HG02798 (cell line): Measurements from ENCODE around the gene FFAR1.

ENCODE experiments used
- ATAC-seq: cut with Tn5 transposase; IDR thresholded peaks from one replicate; pipeline ENCODE4 v1.9.1; 2021; ENCODE audit warnings: mild to moderate bottlenecking; ENCODE audit not compliant: unreplicated experiment, poor library complexity

FFAR1 gene

GRCh38 chr19:35341006-35341405 is 6.7 kb upstream of the FFAR1 start:
- no peak for ATAC-seq

- no peak for ATAC-seq
These were observed 6.0 kb upstream of the FFAR1 start for GRCh38 chr19:35341565-35342225.

GRCh38 chr19:35342430-35342829 is 5.3 kb upstream of the FFAR1 start:
- ATAC-seq, result no peak

- ATAC-seq, result no peak
These were observed 3.1 kb upstream of the FFAR1 start for GRCh38 chr19:35344511-35345031.

- no peak for ATAC-seq
These were observed 2.0 kb upstream of the FFAR1 start for GRCh38 chr19:35345671-35346111.

GRCh38 chr19:35346193-35347052 is 1.3 kb upstream of the FFAR1 start:
- ATAC-seq, result peak; percentile 36

- no peak for ATAC-seq
These were observed 212 bp downstream of the FFAR1 start for GRCh38 chr19:35347930-35348298.

- ATAC-seq, result no peak
These were observed 1.4 kb downstream of the FFAR1 start for GRCh38 chr19:35348911-35349611.

- no peak for ATAC-seq
These were observed 2.2 kb downstream of the FFAR1 start for GRCh38 chr19:35349614-35350521.

- no peak for ATAC-seq
These were observed 2.9 kb downstream of the FFAR1 start for GRCh38 chr19:35350591-35350990.

- ATAC-seq, result no peak
These were observed 3.9 kb downstream of the FFAR1 start for GRCh38 chr19:35351411-35352176.

GRCh38 chr19:35352177-35352447 is 4.4 kb downstream of the FFAR1 start:
- ATAC-seq, result no peak

GRCh38 chr19:35352448-35353304 is 5.0 kb downstream of the FFAR1 start:
- no peak for ATAC-seq

GRCh38 chr19:35353635-35354034 is 5.9 kb downstream of the FFAR1 start:
- ATAC-seq, result no peak

- ATAC-seq, result no peak
These were observed 7.2 kb downstream of the FFAR1 start for GRCh38 chr19:35354898-35355297.

GRCh38 chr19:35355791-35356460 is 8.2 kb downstream of the FFAR1 start:
- no peak for ATAC-seq

- no peak for ATAC-seq
These were observed 10.3 kb downstream of the FFAR1 start, which contains the start of gene FFAR3 for GRCh38 chr19:35357867-35358573. TSS of gene FFAR3 (plus strand) at chr19:35358460. CDS start at chr19:35358891, 431 bp downstream.
